DMS153 (cell line): ENCODE measurements around the gene NSFL1C.

ENCODE experiments used
- DNase-seq: peaks from one replicate; lab custom pipeline; 2025; lab: John Stamatoyannopoulos, UW

NSFL1C gene

DNA sequence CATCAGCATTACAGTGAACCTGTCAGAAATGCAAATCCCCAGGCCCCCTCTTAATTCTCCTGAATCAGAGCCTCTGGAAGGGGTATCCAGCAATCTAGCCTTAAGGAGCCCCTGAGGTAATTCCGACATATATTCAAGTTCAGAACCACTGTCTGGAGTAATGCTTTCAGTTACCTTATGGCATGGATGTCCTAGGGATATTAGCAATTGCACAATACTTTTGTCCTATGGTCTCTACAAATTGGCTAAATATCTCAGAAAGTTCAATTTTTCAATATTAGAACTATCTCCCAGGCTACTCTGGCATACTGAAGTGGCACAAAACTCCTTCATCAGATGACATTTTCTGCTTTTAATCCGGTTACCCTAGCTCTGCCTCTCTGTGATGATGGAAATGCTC, 6.4 kb downstream of the NSFL1C start:
- DNase-seq: no peak

DNA sequence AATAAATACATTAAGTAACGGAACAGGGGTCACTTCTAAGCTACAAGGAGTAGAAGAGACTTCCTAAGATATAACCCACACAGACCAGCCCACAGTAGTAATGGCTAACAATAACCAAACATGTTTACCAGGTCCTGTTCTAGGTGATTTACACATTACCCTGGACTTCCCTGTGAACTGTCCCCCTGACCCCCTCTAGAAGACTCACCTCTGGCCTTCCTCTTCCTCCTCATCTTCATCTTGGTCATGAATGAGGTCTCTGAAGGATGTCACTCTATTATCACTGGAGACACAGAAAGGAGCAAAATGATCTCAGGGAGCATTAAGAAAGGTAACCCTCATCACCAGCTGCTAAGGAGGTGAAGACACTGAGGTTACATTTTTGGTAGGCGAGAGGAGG, 8.7 kb downstream of the NSFL1C start:
- no peak for DNase-seq

GRCh38 chr20:1456300-1456699, 10.3 kb downstream of the NSFL1C start:
- DNase-seq: no peak

- no peak for DNase-seq
Measured at GRCh38 chr20:1450926-1451491, 15.6 kb downstream of the NSFL1C start.

GRCh38 chr20:1449370-1449769, 17.3 kb downstream of the NSFL1C start:
- no peak for DNase-seq

- no peak for DNase-seq
Measured at GRCh38 chr20:1448081-1448620, 18.5 kb downstream of the NSFL1C start.

- no peak for DNase-seq
Measured at GRCh38 chr20:1446536-1446935, 20.1 kb downstream of the NSFL1C start.

DNA sequence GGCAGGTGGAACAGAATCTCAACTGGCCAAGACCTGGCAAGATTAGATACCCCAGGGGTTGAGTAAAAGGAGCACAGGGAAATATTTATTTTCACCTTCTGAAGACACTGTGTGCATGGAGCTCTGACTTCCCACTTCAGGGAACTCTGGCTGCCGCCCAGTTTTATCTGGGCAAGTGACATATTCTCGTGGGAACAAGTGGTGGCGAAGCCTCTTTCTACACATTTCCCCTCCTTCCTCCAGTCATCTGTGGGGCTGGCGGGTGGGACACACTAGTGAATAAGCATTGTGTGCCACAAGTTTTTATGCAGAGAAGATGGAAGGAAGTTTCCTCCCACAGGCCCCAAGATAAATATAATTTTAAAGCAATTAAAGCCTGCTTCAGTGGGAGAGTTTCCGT, 23.6 kb downstream of the NSFL1C start:
- no peak for DNase-seq

DNA sequence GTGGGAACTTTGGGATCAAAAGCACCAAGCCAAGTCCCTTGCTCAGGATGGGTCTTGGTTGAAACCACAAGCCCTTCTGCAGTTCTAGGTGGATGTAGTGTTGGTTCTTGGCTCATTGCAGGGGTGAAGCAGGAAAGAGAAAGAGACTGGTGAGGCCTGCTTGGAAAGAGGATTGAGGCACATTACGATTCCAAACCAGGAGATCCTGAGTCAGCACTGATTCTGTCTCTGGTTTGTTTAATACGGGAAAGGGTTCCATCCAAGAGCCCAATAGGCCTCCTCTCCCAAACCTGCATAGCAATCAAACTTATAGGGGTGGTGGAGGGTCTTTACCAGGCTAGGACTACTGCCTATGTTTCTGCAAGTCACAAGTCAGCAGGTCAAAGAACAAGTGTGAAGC, 24.3 kb downstream of the NSFL1C start:
- no peak for DNase-seq

- no peak for DNase-seq
Measured at GRCh38 chr20:1441133-1441532, 25.5 kb downstream of the NSFL1C start.

DNA sequence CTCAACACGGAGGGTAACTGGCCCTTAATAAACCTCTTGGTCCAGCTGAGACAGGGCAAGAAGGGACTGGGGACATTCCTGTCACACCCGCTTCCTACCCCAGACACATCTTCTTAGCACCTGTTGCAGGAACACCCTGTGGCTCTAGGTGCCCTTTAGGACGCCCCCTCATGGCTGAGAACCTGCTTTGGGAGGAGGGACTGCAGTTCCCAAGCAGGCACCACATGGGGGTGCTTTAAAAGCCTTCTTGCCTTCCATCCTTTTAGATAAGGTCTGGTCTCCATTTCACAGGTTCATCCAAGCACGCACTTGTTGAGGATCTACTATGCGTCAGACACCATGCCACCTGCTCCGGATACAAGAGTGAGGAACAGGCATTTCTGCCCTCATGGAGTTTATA, 26.6 kb downstream of the NSFL1C start:
- peak; percentile 4 for DNase-seq

- no peak for DNase-seq
Measured at GRCh38 chr20:1438361-1438760, 28.3 kb downstream of the NSFL1C start.

DNA sequence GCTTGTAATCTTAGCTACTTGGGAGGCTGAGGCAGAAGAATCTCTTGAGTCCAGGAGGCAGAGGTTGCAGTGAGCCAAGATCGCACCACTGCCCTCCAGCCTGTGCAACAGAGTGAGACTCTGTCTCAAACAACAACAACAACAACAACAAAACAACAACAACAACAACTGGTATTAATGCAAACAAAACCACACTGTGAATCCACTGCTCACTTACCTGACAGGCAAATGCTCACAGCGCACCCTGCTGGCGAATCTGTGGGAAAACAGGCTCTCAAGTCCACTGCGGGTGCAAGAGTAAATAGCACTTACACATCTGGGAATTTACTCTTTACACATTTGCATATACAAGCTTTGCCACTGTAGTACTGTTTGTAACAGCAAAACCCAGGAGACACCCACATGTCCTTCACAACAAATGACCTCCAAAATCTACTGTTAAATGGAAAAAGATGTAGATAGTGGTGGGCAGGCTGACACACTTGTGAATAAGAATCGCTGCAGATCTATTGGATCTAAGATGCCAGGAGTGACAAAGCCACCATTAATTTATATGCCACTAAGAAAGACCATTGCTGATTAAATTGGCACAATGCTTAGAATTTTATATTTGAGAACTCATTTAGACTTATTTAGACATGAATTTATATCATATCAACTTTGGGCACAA, 29.3 kb downstream of the NSFL1C start:
- DNase-seq: peak; percentile 59

DNA sequence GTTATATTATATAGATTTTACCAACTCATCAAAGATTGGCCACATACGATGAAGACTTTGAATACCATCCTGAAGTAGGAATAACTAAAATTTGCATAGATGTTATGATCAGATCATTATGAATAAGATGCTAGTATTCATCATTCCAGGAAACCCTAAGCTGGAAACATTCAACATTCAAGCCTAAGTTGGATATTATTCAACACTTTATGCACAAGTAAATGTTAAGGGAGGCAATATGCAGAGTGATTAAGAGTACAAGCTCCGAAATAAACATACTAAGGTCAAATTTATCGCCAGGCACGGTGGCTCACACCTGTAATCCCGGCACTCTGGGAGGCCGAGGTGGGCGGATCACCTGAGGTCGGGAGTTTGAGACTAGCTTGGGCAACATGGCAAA, 30.4 kb downstream of the NSFL1C start:
- no peak for DNase-seq

DNA sequence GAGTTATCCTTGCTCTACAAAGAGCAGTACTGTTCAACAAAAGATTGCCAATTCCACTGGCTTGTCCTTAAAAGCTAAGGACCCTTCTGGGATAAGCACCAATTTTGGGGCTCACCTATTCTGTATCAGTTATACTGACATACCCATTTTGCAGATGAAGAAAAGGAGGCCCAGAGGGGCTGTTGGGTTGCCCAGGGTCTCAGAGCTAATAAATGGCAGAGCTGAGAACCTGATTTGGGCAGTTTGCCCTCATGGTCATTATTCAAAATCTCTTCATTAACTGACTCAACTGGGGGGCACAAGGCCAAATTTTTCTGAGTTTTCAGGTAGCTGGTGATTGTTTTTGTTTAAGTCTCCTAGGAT, 31.3 kb downstream of the NSFL1C start:
- DNase-seq: no peak

- DNase-seq: peak; percentile 22
Measured at GRCh38 chr20:1434571-1435336, 31.9 kb downstream of the NSFL1C start.

DNA sequence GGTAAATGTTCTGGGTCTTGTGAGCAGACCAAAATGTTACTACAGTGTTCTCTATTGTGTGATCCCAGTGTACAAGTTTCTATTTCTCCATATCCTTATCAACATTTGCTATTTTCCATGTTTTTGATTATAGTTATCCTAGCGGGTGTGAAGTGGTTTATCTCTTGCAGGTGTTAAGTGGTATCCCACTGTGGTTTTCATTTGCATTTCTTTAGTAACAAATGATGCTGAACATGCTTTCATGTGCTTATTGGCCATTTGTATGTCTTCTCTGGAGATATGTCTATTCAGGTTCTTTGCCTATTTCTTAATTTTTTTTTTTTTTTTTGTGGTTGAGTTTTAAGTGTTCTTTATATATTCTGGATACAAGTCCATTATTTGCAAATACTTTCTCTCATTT, 35.5 kb downstream of the NSFL1C start:
- no peak for DNase-seq

- DNase-seq: no peak
Measured at GRCh38 chr20:1430004-1430451, 36.6 kb downstream of the NSFL1C start.

DNA sequence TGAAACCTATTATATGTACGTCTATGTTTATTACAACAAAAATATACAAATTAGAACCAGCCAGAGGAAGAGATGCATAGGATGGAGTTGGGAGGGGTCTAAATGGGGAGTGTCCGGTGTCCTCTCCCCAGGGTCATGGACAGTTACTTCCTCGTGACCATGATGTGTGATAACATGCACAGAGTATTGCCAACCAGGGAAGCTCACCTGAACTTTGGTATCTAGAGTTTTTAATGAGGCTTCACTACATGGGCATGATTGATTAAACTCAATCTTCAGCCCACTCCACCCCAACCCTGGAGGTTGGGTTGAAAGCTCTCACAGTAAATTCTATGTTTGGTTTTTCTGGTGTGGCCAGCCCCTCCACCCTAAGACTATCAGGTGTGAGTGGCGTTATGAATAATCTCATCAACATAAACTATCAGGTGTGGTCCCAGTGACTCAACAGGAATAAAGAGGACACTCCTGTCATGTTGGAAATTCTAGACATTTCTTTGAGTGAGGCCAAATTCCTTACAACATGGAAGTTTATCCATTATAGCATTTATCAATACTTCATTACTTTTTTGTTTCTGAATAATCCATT, 37.4 kb downstream of the NSFL1C start:
- no peak for DNase-seq

GRCh38 chr20:1427457-1428054, 39.1 kb downstream of the NSFL1C start:
- DNase-seq: peak; percentile 98

DNA sequence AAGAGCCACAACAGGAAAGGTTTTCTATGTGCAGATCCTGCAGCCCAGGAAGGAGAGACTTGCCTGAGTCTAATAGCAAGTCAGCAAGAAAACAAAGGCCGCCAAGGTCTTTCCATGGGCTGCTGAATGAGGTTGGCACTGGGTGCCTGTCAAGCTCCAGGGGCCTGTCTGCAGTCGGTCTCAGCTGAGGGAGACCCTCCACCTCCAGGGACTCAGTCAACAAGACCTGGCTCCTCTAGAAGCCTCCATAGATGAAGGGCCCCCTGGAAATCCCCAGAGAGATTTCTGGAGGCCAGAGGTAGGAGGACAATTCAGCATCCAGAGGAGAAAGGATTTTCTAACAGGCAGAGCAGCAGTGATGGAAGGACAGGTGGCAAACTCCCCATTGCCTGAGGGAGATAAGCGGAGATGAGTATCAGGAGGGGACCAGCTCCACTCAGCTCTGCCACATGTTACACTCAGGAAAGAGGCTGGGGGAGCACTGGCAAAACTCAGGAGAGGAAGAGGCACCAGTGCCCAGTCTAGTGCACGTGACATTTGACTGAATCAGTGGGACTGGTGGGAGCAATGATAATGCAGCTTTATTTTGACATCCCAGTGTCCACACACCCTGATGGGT, 40.3 kb downstream of the NSFL1C start:
- DNase-seq: no peak

- DNase-seq: no peak
Measured at GRCh38 chr20:1424336-1424735, 42.3 kb downstream of the NSFL1C start.
